Stimulated activated CD8-positive, alpha-beta memory T cell treated with anti-CD3 and anti-CD28 coated beads, Interleukin-2, amount 100 ng/mL, for 1 hour (primary cell): ENCODE data around the gene AP2A1.
"Not testable (repeated sequence)": the region's sequence is repeated elsewhere in the genome, so short reads cannot be mapped to it uniquely, and the experiment has no call there.

Source experiments
- DNase-seq, 2 donors: peaks; one replicate each; pipeline ENCODE4 v3.0.0-alpha.2; 2020; ENCODE audit warnings: low read depth in 2 of 2

Gene AP2A1

DNA sequence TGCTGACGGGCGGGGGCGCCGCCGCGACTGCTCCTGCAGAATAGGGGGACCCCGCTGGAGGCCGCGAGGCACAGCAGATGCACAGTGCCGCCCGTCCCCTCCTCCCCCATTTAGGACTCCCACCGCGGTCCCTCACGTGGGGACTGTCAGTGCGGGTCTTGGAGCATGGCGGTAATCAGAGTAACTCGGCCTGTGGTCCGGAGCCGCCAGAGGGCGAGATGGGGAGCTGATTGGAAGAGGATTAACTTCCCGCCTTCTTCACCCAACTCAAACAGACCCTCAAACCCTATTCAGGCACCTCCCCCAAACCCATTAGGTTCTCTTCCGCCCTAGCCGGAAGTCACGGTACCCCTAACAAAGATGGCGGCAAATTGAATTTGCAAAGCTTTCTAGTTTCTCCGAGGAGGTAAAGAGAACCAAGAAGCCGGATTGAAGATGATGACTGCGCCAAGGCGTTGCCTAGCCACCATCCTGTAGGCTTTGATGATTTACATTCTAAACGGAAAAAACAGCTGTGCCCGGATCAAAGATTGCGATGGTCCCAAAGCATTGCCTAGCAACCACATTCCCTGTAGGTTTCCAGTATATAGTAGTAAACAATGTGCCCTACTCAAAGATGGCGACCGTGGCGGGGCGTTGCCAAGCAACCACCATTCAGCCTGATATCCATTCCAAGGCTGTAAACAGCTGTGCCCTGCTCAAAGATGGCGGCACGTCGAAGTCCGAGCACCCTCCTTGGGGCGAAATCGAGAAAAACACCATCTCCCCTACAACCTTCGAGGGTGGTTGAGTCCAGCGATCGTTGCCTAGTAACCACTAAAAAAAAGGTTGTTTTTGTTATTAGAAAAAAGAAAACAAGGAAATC, 46.4 kb downstream of the AP2A1 start, which contains the start of gene FUZ:
Gene FUZ, minus strand, starts transcription at position 296 of the 865 bp plus-strand sequence. Its CDS starts 186 bp downstream, at position 110.
- DNase-seq: peak; percentile 78 to 85

DNA sequence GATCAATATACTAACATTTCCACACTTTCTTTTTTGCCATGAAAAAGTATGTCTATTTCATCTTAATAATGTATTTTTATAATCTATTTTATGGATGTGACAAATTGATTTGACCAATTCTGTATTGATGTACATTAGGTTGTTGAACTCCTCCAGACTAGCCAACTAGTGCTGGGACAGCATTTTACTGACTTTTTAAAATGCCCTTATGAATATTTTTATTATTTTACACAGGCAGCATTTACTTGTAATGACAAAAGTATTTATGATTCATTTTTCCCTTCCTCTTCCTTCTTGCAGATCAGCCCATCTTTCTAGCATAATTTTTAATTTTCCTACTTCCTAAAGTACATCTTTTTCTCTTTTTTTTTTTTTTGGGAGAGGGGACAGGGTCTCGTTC, 47.2 kb downstream of the AP2A1 start:
- no peak for DNase-seq

DNA sequence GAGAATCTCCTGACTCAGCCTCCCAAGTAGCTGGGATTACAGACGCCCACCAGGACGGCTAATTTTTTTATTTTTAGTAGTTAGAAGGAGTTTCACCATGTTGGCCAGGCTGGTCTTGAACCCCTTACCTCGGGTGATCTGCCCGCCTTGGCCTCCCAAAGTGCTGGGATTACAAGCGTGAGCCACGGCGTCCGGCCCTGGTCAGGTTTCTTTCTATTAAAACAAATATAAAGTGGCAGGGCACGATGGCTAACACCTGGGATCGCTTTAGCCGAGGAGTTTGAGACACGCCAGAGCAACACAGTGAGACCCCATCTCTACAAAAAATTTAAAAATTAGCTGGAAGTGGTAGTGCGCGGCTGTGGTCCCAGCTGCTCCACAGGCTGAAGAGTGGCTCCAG, 49.8 kb downstream of the AP2A1 start:
- DNase-seq: no peak

DNA sequence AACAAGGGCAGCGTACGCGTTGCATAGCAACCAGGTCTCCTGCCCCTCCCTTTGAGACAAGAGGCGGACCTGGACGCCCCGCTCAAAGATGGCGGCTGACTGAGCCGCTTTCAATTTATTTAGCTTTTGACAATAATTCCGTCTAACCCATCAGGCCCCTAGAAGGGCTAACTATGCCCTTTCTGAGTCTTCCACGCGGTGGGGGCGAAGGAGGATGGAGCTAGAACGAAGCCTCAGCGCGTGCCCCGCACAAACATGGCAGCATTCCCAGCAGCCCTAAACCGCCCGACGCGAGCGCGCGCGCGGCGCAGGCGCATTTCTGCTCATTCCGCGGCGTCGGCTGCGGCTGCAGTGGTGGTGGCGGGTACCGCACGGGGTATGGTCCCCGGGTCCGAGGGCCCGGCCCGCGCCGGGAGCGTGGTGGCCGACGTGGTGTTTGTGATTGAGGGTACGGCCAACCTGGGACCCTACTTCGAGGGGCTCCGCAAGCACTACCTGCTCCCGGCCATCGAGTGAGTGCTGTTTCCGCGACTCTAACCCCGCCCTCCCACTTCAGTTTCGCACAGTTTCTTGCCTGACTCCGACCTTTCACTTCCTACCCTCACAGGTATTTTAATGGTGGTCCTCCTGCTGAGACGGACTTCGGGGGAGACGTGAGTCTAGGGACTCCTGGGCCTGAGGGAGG, 51.3 kb downstream of the AP2A1 start, which contains the start of gene MED25:
Gene MED25, plus strand, starts transcription at position 326 of the 685 bp plus-strand sequence. Its CDS starts 53 bp downstream, at position 379.
- peak; percentile 69 to 78 for DNase-seq

DNA sequence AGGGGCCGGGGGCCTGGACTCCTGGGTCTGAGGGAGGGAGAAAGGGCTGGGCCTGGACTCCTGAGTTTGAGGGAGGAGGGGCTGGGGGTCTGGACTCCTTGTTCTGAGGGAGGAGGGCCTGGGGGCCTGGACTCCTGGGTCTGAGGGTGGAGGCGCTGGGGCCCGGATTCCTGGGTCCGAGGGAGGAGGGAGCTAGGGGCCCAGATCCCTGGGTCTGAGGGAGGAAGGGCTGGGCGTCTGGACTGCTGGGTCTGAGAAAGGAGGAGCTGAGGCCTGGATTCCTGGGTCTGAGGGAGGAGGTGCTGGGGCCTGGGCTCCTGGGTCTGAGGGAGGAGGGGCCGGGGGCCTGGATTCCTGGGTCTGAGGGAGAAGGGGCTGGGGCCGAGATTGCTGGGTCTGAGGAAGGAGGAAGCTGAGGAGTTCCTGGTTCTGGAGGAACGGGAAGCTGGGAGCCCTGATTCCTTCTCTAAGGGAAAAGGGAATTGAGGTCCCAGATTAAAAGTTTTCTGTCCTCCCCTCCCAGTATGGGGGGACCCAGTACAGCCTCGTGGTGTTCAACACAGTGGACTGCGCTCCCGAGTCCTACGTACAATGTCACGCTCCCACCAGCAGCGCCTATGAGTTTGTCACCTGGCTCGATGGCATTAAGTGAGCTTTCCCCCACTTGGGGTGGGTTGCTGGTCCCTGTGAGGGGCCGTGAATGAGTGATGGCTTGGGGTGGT, 52.0 kb downstream of the AP2A1 start:
- no peak for DNase-seq

DNA sequence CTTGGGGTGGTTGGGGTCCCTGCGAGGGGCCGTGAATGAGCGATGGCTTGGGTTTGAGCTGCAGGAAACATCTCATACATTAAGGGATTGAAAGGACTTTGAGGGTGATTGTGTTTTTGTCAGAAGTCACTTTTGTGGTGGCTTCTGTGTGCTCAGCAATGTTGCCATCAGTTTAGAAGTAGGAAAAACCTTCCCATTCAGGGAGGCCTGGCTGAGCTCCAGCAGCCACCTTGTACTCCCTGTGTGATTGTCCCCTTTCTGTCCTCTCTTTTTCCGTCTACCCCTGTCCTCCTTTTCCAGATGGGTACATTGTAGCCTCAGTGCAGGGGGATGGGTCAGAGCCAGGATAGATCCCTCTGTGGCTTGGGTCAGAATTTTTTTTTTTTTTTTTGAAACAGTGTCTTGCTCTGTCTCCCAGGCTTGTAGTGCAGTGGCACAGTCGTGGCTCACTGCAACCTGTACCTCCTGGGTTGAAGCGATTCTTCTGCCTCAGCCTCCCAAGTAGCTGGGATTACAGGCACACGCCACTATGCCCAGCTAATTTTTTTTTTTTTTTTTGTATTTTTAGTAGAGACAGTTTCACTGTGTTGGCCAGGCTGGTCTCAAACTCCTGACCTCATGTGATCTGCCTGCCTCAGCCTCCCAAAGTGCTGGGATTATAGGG, 52.8 kb downstream of the AP2A1 start:
- DNase-seq: not testable (repeated sequence)

DNA sequence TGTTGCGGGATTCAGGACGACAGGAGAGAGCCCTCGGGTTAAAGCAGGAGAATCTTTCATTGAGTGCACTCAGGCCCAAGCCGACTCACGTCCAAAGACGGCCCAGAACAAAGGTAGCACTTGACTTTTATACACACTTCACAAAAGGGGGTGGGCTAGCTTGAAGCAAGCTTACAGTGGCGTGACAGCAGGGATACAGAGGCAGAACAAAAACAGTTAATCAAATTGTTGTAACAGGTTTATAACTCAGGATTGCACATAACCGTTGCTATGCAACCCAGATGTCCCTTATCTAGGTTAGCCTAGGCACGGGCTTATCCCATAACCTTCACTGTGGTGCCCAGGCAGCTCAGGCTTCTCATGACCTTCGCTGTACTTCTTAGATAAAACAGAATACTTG, 53.3 kb downstream of the AP2A1 start:
- DNase-seq: no peak

DNA sequence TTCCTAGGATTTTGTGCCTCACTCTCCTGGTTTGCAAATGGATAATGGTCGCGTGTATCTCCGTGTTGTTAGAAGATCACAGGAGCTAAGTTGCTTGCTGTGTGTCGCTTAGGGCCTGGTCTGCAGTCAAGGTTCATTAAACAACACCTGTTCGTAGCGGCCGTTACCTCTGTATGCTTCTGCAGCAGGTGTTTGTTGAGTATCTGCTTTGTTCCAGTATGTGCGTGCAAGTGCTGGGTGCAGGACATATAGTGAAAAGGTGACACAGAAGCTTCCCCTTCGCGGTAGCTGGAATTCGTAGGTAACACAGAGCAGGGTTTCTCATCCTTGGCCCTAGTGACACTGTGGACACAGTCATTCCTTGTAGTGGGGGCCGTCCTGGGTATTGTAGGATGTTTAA, 56.7 kb downstream of the AP2A1 start:
- no peak for DNase-seq

DNA sequence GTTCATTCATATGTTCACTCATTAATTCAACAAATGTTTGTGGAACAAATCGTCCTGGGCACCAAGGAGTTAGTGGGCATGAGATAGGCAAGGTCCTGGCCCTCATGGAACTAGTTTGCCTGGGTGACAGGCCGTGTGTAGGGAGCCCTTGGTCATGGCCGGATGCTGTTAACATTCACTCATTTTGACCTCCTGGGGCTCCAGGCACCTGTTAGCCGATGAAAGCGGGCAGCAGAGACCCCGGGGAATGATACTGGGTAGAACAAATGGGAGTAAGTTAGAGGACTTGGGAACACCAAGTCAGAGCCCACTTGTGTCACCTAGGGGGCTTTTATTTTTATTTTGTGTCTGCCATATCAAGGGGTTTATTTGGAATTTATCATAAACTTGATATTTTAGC, 57.9 kb downstream of the AP2A1 start:
- no peak for DNase-seq

DNA sequence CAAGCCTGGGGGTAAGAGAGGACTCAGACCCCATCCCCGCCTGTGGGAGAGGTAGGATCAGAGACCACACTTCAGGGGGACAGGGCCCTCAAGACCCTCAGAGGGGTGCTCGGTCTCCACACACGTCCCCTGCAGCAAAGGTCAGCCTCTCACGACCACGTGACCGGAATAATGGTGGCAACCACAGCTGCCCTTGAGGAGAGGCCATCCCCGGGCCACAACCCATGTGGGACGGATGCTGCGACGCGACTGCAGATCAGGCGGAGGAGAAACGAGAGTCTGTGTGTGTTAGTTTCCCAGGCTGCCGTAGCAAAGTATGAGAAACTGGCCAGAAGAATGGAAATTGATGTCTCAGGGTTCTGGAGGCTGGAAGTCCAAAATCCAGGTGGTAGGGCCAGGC, 60.2 kb downstream of the AP2A1 start:
- no peak for DNase-seq

DNA sequence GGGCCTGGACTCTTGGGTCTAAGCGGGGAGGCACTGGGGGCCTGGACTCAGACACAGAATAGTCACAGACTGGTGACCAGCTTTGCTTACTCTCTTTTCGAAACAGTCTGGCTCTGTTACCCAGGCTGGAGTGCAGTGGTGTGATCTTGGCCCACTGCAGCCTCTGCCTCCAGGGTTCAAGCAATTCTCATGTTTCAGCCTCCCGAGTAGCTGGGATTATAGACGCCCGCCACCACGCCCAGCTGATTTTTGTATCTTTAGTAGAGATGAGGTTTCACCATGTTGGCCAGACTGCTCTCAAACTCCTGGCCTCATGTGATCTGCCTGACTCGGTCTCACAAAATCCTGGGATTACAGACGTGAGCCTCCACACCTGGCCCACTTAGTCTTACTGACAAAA, 62.4 kb downstream of the AP2A1 start:
- no peak for DNase-seq

DNA sequence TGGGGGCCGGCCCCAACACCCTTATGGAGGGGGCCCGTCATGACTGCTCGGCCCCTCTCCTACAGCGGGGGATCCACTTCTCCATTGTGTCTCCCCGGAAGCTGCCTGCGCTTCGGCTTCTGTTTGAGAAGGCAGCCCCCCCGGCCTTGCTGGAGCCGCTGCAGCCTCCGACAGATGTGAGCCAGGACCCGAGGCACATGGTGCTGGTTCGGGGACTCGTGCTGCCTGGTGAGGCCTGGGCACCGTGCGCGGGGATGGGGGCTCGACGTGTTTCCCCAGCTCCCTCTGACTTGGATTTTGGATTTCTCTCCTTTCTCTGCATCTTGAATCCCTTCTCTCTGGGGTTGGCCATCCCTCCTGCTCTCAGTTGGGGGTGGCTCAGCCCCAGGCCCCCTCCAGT, 62.9 kb downstream of the AP2A1 start:
- DNase-seq: no peak

DNA sequence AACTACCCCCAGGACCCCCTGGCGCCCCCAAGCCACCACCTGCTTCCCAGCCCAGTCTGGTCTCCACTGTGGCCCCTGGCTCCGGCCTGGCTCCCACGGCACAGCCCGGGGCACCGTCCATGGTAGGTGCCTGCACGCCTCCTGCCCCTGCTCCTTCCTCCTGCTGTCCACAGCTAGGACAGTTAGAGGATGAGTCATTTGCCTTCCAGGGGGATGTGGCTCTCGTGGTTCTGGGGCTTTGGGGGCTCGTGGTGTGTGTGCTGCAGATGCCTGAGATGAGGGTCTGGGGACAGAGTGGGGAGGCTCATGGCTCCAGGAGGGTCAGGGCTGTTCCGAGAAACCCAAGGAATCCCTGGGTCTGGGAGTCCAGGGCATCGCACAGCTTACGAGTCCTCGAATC, 64.0 kb downstream of the AP2A1 start:
- DNase-seq: no peak

DNA sequence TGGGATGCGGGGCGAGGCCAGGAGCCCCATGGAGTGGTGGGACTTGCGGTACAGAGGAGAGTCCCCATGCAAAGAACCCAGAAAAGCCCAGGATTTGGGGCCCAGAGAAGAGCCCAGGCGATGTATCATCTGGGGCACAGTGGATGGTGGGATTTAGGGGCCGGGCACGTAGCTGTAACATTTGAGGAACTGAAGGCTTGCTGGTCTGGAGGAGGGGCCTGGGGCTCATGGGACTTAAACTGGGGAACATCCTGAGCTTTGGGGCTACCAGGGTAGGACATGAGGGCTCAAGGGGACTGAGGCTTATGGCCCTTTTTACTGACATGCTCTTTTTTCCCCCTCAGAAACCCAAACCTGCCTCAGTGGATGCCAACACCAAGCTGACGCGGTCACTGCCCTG, 64.8 kb downstream of the AP2A1 start:
- DNase-seq: no peak

DNA sequence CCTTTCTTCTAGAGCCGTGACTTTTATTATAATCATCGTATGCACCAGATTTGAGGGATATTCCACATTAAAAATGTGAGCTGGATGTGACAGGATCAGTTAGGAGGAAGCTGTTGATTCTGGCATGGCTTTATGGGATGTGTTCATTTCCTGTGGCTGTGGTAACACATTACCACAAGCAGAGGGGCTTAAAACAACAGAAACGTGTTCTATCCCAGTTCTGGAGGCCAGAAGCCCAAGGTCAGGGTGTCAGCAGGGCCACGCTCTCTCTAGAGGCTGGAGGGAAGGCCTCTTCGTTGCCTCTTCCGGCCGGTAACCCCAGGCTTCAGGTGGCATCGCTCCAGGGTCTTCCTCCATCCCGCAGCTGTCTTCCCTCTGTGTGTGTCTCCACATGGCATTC, 65.8 kb downstream of the AP2A1 start:
- DNase-seq: no peak

DNA sequence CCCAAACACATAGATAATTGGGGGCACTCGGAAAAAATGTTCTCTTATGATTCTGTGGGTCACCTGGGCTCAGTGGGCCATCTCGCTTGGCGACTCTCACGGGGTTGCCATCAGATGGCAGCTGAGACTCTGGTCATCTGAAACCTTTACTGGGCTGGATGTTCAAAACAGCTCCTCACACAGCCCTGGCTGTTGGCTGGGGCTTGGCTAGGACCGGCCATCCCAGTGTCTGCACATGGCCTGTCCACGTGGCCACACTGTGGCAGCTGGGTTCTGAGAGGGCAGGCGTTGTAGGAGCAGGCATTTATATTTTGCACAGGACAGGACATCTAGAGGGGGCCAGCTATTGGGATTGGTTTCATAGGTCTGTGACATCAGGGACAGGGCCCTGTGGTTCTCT, 66.8 kb downstream of the AP2A1 start:
- no peak for DNase-seq

DNA sequence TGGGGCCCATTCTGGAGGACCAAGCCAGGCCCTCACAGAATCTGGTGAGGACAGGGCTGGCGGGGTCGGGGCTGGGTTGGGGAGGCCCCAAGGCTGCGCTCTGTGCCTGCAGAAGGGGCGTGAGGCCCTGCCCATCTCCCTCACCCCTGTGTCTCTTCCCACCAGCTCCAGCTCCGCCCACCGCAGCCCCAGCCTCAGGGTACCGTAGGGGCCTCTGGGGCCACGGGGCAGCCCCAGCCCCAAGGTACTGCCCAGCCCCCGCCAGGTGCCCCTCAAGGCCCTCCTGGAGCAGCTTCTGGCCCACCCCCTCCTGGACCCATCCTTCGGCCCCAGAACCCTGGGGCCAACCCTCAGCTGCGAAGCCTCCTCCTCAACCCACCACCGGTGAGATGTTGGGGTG, 68.8 kb downstream of the AP2A1 start:
- DNase-seq: no peak

DNA sequence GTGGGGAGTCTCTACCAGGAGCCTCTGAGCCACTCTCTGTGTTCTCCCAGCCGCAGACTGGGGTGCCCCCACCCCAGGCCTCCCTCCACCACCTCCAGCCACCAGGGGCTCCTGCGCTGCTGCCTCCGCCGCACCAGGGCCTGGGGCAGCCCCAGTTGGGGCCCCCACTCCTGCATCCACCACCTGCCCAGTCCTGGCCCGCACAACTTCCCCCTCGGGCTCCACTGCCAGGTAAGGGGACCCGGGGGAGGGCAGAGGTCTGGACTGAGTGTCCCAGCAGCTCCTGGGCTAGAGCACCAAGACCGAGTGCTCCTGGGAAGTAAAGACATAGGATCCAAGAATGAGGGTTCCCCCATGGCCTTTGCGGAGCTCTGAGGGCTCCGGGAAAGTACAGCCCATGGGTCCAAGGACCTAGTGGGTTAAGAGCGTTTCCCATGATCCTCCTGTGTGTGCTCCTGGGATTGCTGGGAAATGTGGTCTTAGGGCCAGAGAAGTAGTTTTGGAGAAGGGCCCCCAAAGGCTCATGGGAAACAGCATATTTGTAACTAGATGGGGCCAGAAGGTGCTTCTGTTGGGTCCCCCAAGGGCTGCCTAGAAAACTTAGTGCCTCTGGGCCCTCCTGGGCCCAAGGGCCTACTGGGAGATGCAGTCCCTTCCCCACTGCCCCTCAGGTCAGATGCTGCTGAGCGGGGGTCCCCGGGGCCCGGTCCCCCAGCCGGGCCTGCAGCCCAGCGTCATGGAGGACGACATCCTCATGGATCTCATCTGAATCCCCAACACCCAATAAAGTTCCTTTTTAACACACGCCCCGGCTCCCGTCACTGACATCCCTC, 69.6 kb downstream of the AP2A1 start:
- no peak for DNase-seq

DNA sequence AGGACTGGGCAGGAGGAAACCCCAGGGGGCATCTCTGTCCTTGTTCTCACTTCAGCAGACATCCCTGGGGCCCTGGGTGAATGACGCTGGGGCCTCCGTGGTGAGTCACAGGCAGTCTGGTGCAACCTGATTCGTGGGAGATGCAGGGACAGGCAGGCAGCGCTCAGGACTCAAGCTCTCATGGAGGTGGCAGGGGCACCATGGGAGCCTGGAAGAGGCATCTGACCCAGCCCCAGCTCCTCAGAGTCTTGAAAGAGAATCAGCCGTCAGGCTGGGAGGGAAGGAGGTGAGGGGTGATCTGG, 70.2 kb downstream of the AP2A1 start:
- no peak for DNase-seq

DNA sequence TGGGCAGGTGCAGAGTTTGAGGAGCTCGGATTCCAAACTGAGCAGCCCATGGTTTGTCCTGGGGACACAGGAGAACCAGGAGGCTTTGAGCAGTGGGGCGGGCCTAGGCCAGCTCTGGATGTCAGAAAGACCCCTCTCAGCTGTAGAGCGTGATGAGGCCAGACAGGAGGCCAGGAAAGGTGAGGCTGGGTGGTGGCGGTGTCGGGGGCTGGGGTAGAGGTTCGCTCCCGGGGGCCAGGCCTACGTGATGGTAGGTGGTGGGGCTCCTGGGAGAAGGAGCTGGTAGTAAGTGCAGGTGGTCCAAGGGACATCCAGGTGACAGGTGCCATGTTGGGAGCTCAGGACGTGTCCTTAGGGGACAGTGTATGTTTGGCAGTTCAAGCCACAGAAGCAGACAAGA, 70.6 kb downstream of the AP2A1 start:
- DNase-seq: no peak

DNA sequence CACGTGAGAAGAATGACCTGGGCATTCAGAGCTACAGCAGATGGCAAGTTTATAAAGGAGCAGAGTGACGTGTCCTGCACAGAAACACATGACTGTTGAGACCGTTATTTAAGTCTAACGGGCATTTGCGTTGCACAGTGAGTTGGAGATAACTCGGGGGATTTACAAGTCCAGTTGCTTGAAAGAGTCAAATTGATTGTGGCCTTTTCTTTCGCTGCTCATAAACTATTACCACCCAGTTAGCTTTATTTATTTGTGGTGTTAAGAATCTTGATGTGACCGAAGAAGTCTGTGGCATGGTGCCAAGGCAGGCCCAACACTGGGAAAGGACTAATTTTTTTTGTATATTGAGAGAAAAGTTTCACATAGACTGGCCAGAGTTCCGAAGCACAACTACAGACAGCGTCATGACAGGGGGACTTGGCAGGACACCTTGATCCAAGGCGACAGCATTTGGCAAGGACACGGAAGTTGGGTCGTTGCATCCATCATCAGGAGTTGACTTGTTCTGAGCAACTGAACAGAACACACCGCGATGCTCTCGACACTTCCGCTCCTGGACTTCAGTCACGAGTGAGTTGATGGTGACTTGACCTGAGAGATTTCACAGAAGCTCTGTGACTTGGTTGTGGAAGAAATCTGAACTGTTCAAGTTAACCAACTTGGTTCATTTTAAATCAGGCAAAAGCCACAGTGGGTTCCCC, 72.2 kb downstream of the AP2A1 start:
- no peak for DNase-seq
